ENCODE results near the gene MICB. TPM values are rescaled to one million over a fixed set of nuclear protein-coding genes. Genes with fewer than 3 reads are reported as not detected.

Gene MICB

DNA sequence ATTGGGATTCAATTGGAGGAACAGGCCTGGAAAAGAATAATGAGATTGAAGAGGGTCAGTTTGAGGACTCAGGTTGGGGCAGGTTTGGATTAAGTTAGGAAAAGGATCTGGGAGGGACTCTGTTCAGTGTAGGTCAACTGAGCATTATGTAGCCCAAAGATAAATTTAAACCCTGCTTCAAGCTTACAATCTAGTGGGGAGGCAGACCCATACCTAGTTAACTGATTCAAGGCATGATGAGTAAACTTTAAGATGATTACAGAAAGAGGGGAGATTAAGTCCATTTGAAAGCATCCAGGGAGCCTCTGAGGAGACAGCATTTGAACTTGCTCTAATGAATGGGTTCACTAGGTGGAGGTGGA is 62.7 kb downstream of the MICB start:
- H3K4me1 ChIP-seq (ENCODE audit: control insufficient read depth, insufficient read depth, low read depth, low read length) = peaks cover 25% of the 10 kb centered on the region
- H3K4ac ChIP-seq (ENCODE audit: low read depth in 1 of 2, low read length in 2 of 2) = no peak overlapping the region
- peaks cover 20% of the 10 kb centered on the region for H3K79me1 ChIP-seq (replicated peaks; ENCODE audit: low read length, poor library complexity, severe bottlenecking)

More for the DNA sequence above, 62.7 kb downstream of the MICB start:
- Histone ChIP-seq H2BK15ac (ENCODE audit: low read depth, poor library complexity, severe bottlenecking) (no peak overlapping the region), H3K14ac (ENCODE audit: low read length in 2 of 2) (no peak overlapping the region), H3K36me3 (ENCODE audit: control insufficient read depth in 1 of 2, insufficient read depth in 2 of 2, low read depth in 1 of 2, low read length in 2 of 2) (peaks cover 31 to 52% of the 10 kb centered on the region in 2 experiments), H3K4me2 (ENCODE audit: low read length, poor library complexity, severe bottlenecking) (no peak overlapping the region), H2BK120ac (ENCODE audit: low read depth, low read length) (peak overlapping the region; percentile 27), H3K4me3 (ENCODE audit: insufficient read depth in 1 of 2, low read depth in 1 of 2, low read length in 2 of 2) (no peak overlapping the region), H4K8ac (ENCODE audit: low read length) (peak overlapping the region; percentile 65), H4K91ac (ENCODE audit: low read length) (peak overlapping the region; percentile 70), H2BK5ac (ENCODE audit: low read depth, low read length, poor library complexity, severe bottlenecking) (no peak overlapping the region), H2AK5ac (ENCODE audit: low read length, severe bottlenecking) (peak overlapping the region; percentile 49), H3K27me3 (ENCODE audit: control insufficient read depth in 1 of 2, insufficient read depth in 1 of 2, low read length in 2 of 2) (no peaks in the 10 kb centered on the region), H3K18ac (ENCODE audit: low read depth in 1 of 2, low read length in 2 of 2) (peak overlapping the region; percentile 38 to 60), H2AFZ (ENCODE audit: low read depth, low read length) (no peak overlapping the region), H3K27ac (ENCODE audit: low read length, poor library complexity, severe bottlenecking) (peak overlapping the region; percentile 85), H3K9ac (ENCODE audit: low read length) (no peak overlapping the region), H3K23ac (ENCODE audit: low read length in 2 of 2) (no peak overlapping the region), H3K9me3 (ENCODE audit: control insufficient read depth, low read length) (no peaks in the 10 kb centered on the region), H2BK12ac (ENCODE audit: low read length in 2 of 2) (peak overlapping the region; percentile 7 to 50)
- no peak for DNase-seq

Small RNA genes lying within 50 kb of the gene (small RNA-seq; reads per million reads assigned to genes)
- gene AL663061.1 (ENCODE audit: low read depth) (not detected), gene RF00019 (ENCODE audit: low read depth) (not detected), gene SNORD117 (ENCODE audit: low read depth) (154 reads per million, percentile 93 among the genes with 10 or more reads in this experiment), gene SNORD84 (ENCODE audit: low read depth) (not detected)

Measured in mesenchymal stem cell (in vitro differentiated cells and primary cell).